Hematopoietic multipotent progenitor cell treated with erythropoietin and hydrocortisone succinate and interleukin-3 and kit ligand, for 8 days (in vitro differentiated cells): ENCODE measurements around the gene ARHGAP8.
"Not testable (repeated sequence)": the region's sequence is repeated elsewhere in the genome, so short reads cannot be mapped to it uniquely, and the experiment has no call there.

Experiments
- DNase-seq: peaks from one replicate; pipeline ENCODE4 v3.0.0-alpha.2; 2015

The ARHGAP8 gene

GRCh38 chr22:44726439-44726838, 25.9 kb upstream of the ARHGAP8 start:
- no peak for DNase-seq

DNA sequence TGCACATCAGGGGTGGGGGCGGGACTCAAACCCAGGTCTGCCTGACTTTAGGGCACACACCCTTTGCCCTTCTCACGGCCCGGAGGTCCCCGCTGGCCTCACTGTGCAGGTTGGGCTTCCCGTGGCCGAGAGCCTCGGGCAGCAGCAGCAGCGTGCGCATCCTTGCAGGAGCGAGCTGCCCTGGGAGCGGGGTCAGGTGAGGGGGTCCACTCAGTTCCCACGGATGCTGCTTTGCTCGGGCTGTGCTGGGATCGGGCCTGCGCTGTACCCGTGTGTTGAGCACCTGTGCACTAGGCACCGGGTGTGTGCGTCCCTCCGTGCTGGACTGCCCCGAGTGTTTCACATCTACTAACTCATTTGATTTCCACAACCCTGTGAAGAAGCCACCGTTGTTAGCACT, 25.2 kb upstream of the ARHGAP8 start:
- DNase-seq = no peak

DNA sequence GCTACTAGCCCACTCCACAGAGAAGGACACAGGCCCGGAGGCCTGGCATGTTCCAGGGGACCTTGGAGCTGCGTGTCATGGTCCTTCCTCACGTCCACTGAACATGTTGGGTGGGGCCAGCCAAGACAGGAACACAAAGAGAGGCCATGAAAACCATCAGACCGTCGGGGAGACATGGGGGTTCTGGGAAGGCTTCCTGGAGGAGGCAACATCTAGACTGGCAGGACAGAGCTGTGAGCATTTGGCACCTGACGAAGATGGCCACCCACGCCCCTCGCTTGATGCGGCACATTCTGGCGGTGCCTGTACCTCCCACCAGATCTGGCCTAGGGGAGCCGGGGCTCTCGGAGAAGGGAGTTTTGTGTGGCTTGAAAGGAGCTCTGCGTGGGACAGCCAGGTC, 24.7 kb upstream of the ARHGAP8 start:
- no peak for DNase-seq

- DNase-seq = no peak
Observed at GRCh38 chr22:44728761-44729324, 23.5 kb upstream of the ARHGAP8 start.

- DNase-seq = no peak
Observed at GRCh38 chr22:44729391-44730021, 22.9 kb upstream of the ARHGAP8 start.

DNA sequence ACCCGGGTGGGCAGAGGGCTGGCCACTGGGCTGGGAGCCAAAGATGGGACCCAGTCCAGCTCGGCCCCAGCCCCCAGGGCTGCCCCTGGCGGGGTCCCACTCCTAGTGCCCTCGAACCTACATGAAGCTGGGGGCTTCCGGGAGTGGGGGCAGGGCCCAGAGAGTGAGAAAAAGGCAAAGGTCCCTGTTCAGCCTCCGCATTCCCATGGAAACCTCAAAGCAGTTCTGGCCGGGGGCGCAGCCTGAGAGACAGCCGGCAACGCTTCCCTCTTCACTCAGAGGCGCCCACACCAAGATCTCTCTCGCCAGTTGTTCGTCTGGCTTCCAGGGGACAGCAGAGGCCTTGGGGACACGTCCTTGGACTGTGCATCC, 22.4 kb upstream of the ARHGAP8 start:
- no peak for DNase-seq

GRCh38 chr22:44730490-44731356, 21.7 kb upstream of the ARHGAP8 start:
- DNase-seq = no peak

DNA sequence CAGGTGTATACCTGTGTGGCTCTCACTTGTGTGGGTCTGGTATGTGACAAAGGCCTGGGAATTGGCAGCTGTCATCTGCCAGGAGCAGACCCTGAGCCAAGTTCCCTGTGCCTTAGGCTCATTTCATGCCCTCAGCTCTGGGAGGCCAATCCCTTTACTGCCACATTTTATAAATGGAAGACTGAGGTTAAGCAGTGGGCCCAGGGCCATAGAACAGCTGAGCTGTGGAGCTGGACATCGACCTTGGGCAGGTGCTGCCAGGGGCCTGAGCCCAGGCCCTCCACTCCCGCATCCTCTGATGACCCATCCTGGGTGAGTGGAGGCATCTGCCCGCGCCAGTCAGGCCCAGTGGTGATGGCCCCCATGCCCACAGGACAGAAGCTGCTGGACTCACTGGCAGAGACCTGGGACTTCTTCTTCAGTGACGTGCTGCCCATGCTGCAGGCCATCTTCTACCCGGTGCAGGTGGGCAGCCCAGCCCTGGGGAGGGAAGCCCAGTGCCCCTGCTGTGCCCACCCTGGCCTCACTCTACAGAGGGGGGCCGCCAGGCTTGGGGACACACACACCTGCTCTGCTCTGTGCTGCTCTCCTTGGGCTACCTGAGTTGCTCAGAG, 20.9 kb upstream of the ARHGAP8 start:
- DNase-seq = no peak

- no peak for DNase-seq
Observed at GRCh38 chr22:44732017-44732561, 20.3 kb upstream of the ARHGAP8 start.

- DNase-seq = no peak
Observed at GRCh38 chr22:44732661-44733060, 19.7 kb upstream of the ARHGAP8 start.

- DNase-seq = no peak
Observed at GRCh38 chr22:44733426-44734106, 18.8 kb upstream of the ARHGAP8 start.

- no peak for DNase-seq
Observed at GRCh38 chr22:44734278-44734677, 18.1 kb upstream of the ARHGAP8 start.

DNA sequence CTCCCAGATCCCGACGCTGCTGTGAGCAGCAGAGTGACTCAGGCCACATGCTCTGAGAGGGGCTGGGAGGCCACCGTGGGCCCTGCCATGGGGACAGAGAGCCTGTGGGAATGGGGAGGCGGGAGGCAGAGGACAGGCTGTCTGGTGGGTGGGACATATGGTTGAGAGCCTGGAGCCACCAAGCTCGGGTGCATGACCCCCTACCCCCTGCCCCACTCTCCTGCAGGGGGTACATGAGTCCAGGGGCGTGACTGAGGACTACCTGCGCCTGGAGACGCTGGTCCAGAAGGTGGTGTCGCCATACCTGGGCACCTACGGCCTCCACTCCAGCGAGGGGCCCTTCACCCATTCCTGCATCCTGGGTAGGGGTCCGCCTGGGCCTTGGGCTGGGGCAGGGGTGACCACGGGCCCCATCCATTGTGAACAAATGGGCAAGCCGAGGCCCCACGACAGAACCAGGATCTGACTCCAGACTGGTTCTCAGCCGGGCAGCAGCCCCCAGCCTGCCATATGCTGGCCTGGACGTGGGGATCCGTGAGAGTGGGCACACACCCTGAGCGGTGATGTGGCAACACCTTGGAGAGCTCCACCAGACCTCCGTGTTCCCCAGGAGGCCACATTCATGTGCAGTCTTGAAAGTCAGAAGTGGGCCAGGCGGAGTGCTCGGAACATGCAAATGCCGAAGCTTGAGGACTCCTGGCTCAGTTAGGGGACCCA, 17.4 kb upstream of the ARHGAP8 start:
- DNase-seq = no peak

DNA sequence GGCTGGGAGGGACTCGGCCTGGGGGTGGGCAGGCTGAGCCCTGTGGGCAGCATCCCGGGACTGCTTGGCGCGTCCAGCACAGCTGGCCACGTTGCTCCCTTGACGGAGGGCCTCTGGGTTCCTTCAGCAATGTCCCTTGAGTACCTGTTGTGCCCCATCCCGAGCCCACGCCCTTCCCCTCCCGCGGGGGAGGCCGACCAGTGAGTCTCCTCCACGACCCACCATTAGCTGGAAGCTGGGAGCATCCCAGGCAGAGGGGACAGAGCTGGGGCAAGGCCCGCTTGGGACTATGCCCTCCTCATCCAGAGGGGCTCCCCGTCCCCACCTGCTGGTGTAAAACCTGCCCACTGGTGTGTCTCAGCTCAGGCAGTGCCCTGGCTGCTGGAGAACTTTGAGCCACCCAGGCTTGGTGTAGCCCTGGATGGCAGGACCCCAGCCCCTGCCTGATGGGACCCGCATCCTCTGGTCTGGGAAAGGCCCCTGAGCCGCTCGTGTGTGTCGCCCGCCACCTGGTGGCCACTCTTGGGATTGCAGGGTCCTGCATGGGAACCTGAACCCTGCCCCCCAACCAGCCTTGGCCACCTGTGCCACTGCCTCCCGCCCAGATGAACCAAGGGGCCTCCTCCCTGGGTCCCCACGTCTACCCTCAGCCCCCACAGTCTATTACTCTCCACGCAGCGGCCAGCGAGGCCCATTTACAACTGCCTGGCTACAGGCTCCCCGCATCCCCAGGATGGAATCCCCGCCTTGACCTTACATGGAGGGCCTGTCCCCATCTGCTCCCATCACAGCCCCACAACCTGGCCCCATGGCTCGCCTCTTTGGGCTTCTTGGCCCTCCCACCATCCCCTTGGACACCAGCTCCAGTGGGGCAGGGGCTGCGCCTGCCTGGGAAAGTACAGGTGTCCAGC, 16.6 kb upstream of the ARHGAP8 start:
- DNase-seq = peak; percentile 60

GRCh38 chr22:44736581-44737405, 15.6 kb upstream of the ARHGAP8 start:
- no peak for DNase-seq

GRCh38 chr22:44737406-44738346, 14.7 kb upstream of the ARHGAP8 start:
- DNase-seq = no peak

GRCh38 chr22:44738347-44738715, 14.0 kb upstream of the ARHGAP8 start:
- DNase-seq = no peak

DNA sequence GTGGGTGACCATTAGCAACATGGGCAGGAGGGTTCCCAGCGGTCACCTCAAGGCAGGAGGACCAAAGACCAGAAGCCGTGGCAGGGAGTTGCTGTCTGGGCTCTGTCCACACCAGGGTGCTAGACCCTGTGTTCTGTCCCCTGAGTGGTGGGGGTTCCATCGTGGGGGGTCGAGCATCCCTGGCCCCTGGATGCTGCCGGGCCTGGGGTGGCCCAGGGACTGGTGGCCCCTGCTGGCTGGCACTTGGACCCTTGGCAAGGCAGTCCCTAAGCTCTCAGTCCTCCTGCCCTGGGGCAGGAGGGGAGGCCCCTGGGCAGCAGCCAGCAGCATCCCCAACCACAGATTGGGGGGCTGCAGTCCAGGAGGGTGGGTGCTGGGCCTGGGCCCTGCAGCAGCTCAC, 13.4 kb upstream of the ARHGAP8 start:
- DNase-seq = no peak

- not testable (repeated sequence) for DNase-seq
Observed at GRCh38 chr22:44739666-44740065, 12.7 kb upstream of the ARHGAP8 start.
